HL-60 (cell line): ENCODE measurements around the gene WLS.

ENCODE experiments used
- DNase-seq, 2 experiments: peaks; one replicate each; pipeline ENCODE4 v3.0.0-alpha.2; 2010 to 2020; ENCODE audit warnings: low read depth in 1 of 2, low spot score in 1 of 2
- H3K27ac ChIP-seq: fragments of 250-450 bp; sonication (Bioruptor Pico); replicated peaks from 2 replicates; pipeline ENCODE4 v1.5.1; 2020; ENCODE audit warnings: mild to moderate bottlenecking, moderate library complexity
- H3K27me3 ChIP-seq: fragments of 250-450 bp; sonication (Bioruptor Pico); 2 replicates; pipeline ENCODE4 v1.5.1; 2021; ENCODE audit warnings: mild to moderate bottlenecking, moderate library complexity; ENCODE audit not compliant: insufficient read depth, poor library complexity, severe bottlenecking
- H3K4me3 ChIP-seq: replicated peaks from 2 replicates; pipeline ENCODE4 v1.5.1; 2011; ENCODE audit warnings: mild to moderate bottlenecking, control low read depth, low read length; ENCODE audit not compliant: insufficient read depth
- GABPA ChIP-seq: IDR thresholded peaks from 2 replicates; pipeline ENCODE4 v1.6.1; 2012; ENCODE audit warnings: low read depth
- POLR2AphosphoS5 ChIP-seq: IDR thresholded peaks from 2 replicates; pipeline ENCODE4 v1.6.1; 2012; ENCODE audit warnings: low read depth
- SPI1 ChIP-seq: IDR thresholded peaks from 2 replicates; pipeline ENCODE4 v1.6.1; 2012; ENCODE audit warnings: low read depth, mild to moderate bottlenecking, borderline replicate concordance
- TF ChIP-seq, protein P1 (sequence below): IDR thresholded peaks from 2 replicates; pipeline ENCODE4 v1.6.1; 2012; ENCODE audit warnings: low read depth; ENCODE audit not compliant: insufficient replicate concordance
- TF ChIP-seq, protein P2 (sequence below): IDR thresholded peaks from one replicate; pipeline ENCODE4 v1.5.1; 2011; ENCODE audit warnings: low read length, control low read depth, inconsistent platforms; ENCODE audit not compliant: insufficient read depth

WLS gene

DNA sequence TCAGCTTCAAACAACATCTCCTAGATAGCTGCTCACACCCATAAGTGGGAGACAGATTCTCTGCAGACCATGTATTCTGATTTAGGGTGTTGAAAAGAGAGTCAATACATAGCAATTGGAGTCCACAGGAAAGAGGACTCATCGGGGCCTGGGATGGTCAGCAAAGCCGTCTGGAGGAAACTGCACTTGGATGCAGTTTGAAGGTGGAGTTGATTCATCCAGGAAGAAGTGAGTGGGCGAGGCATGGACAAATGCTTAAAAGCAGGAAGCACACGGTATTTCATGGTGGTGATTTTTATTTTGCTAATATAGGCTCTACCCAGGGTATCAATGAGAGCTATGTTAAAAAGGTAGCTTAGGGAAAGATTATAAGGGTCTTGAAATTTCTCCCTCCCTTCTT, 145.1 kb downstream of the WLS start:
- no peak overlapping the region for H3K4me3 ChIP-seq
- TF ChIP-seq GABPA, result no peak
- TF ChIP-seq POLR2AphosphoS5, result no peak
- TF ChIP-seq, protein P1, sequence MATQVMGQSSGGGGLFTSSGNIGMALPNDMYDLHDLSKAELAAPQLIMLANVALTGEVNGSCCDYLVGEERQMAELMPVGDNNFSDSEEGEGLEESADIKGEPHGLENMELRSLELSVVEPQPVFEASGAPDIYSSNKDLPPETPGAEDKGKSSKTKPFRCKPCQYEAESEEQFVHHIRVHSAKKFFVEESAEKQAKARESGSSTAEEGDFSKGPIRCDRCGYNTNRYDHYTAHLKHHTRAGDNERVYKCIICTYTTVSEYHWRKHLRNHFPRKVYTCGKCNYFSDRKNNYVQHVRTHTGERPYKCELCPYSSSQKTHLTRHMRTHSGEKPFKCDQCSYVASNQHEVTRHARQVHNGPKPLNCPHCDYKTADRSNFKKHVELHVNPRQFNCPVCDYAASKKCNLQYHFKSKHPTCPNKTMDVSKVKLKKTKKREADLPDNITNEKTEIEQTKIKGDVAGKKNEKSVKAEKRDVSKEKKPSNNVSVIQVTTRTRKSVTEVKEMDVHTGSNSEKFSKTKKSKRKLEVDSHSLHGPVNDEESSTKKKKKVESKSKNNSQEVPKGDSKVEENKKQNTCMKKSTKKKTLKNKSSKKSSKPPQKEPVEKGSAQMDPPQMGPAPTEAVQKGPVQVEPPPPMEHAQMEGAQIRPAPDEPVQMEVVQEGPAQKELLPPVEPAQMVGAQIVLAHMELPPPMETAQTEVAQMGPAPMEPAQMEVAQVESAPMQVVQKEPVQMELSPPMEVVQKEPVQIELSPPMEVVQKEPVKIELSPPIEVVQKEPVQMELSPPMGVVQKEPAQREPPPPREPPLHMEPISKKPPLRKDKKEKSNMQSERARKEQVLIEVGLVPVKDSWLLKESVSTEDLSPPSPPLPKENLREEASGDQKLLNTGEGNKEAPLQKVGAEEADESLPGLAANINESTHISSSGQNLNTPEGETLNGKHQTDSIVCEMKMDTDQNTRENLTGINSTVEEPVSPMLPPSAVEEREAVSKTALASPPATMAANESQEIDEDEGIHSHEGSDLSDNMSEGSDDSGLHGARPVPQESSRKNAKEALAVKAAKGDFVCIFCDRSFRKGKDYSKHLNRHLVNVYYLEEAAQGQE, result no peak
- TF ChIP-seq, protein P2, sequence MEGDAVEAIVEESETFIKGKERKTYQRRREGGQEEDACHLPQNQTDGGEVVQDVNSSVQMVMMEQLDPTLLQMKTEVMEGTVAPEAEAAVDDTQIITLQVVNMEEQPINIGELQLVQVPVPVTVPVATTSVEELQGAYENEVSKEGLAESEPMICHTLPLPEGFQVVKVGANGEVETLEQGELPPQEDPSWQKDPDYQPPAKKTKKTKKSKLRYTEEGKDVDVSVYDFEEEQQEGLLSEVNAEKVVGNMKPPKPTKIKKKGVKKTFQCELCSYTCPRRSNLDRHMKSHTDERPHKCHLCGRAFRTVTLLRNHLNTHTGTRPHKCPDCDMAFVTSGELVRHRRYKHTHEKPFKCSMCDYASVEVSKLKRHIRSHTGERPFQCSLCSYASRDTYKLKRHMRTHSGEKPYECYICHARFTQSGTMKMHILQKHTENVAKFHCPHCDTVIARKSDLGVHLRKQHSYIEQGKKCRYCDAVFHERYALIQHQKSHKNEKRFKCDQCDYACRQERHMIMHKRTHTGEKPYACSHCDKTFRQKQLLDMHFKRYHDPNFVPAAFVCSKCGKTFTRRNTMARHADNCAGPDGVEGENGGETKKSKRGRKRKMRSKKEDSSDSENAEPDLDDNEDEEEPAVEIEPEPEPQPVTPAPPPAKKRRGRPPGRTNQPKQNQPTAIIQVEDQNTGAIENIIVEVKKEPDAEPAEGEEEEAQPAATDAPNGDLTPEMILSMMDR, result no peak
- TF ChIP-seq SPI1, result no peak

DNA sequence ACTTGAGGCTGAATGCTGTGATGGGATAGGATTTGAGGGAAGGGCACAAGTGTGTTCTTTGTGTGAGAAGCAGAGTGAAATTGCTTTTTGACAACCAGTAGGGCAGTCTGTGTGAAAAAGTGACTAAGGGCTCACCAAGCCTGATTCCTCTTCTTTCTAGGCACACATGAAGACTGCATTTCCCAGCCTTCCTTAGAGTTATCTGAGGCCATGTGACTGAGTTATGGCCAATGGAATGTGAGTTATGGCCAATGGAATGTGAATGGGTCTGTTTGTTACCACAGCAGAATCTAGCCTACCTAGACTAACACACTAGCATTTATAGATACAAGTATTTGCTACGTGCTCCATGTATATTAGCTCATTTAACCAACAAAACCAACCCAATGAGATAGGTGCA, 146.6 kb downstream of the WLS start:
- H3K4me3 ChIP-seq, result no peak overlapping the region
- TF ChIP-seq SPI1, result no peak
- TF ChIP-seq, protein P2, result no peak
- TF ChIP-seq GABPA, result no peak
- no peak for TF ChIP-seq POLR2AphosphoS5
- TF ChIP-seq, protein P1, result no peak
- no peak for DNase-seq

More for the DNA sequence above, 145.1 kb downstream of the WLS start:
- DNase-seq, result no peak
- no peak overlapping the region for H3K27ac ChIP-seq
- no peaks in the 10 kb centered on the region for H3K27me3 ChIP-seq

GRCh38 chr1:68083686-68084085, 148.6 kb downstream of the WLS start:
- no peak for DNase-seq
- TF ChIP-seq, protein P2, result no peak
- no peak for TF ChIP-seq GABPA
- TF ChIP-seq SPI1, result no peak
- no peak for TF ChIP-seq POLR2AphosphoS5
- TF ChIP-seq, protein P1, result no peak
- H3K4me3 ChIP-seq, result no peak overlapping the region

More for the DNA sequence above, 146.6 kb downstream of the WLS start:
- no peaks in the 10 kb centered on the region for H3K27me3 ChIP-seq
- H3K27ac ChIP-seq, result no peak overlapping the region

More at GRCh38 chr1:68083686-68084085, 148.6 kb downstream of the WLS start:
- Histone ChIP-seq H3K27me3 (no peaks in the 10 kb centered on the region), H3K27ac (no peak overlapping the region)
